NT2/D1 (cell line): ENCODE data around the gene IGLL1.

Experiments
- DNase-seq: peaks from one replicate; pipeline ENCODE4 v3.0.0-alpha.2; 2011; ENCODE audit warnings: low read depth, low spot score
- H3K27me3 ChIP-seq: 2 replicates; pipeline ENCODE4 v1.6.0; 2011; ENCODE audit warnings: mild to moderate bottlenecking; ENCODE audit not compliant: insufficient read length, insufficient read depth
- H3K36me3 ChIP-seq: 2 replicates; pipeline ENCODE4 v1.6.1; 2011; ENCODE audit warnings: mild to moderate bottlenecking, low read length, mixed read lengths; ENCODE audit not compliant: insufficient read depth, insufficient read length
- H3K4me1 ChIP-seq: 2 replicates; pipeline ENCODE4 v1.5.1; 2011; ENCODE audit not compliant: insufficient read depth, insufficient read length
- H3K4me3 ChIP-seq: 2 replicates; pipeline ENCODE4 v1.5.1; 2011; ENCODE audit warnings: low read depth; ENCODE audit not compliant: insufficient read length
- H3K9ac ChIP-seq: 2 replicates; pipeline ENCODE4 v1.6.0; 2011; ENCODE audit warnings: low read depth; ENCODE audit not compliant: insufficient read length
- H3K9me3 ChIP-seq: 2 replicates; pipeline ENCODE4 v1.5.1; 2011; ENCODE audit warnings: mild to moderate bottlenecking, low read length; ENCODE audit not compliant: insufficient read depth
- SUZ12 ChIP-seq: IDR thresholded peaks from 2 replicates; pipeline ENCODE4 v1.6.1; 2011; ENCODE audit not compliant: insufficient read length, insufficient read depth; ENCODE audit errors: extremely low read depth
- YY1 ChIP-seq: IDR thresholded peaks from 2 replicates; pipeline ENCODE4 v1.6.1; 2011; ENCODE audit not compliant: insufficient read length, insufficient read depth
- ZNF274 ChIP-seq: IDR thresholded peaks from 2 replicates; pipeline ENCODE4 v1.6.1; 2011; ENCODE audit warnings: mild to moderate bottlenecking, low read depth, low read length

The IGLL1 gene

GRCh38 chr22:23532731-23533130 is 47.4 kb downstream of the IGLL1 start:
- H3K9ac ChIP-seq, result peak overlapping the region; percentile 70
- H3K9me3 ChIP-seq, result no peaks in the 10 kb centered on the region
- peaks cover 6% of the 10 kb centered on the region for H3K36me3 ChIP-seq
- no peak for DNase-seq
- H3K4me1 ChIP-seq, result peaks cover 34% of the 10 kb centered on the region
- no peaks in the 10 kb centered on the region for H3K27me3 ChIP-seq
- no peak overlapping the region for H3K4me3 ChIP-seq
- TF ChIP-seq YY1, result no peak

GRCh38 chr22:23531966-23532705 is 48.0 kb downstream of the IGLL1 start:
- TF ChIP-seq SUZ12, result no peak
- no peak for TF ChIP-seq ZNF274
- no peak for TF ChIP-seq YY1
- Histone ChIP-seq H3K9me3 (no peaks in the 10 kb centered on the region), H3K4me3 (no peak overlapping the region), H3K36me3 (peaks cover 2% of the 10 kb centered on the region), H3K27me3 (no peaks in the 10 kb centered on the region), H3K4me1 (peaks cover 34% of the 10 kb centered on the region), H3K9ac (peak overlapping the region; percentile 56)
- no peak for DNase-seq

- Histone ChIP-seq H3K27me3 (no peaks in the 10 kb centered on the region), H3K36me3 (no peaks in the 10 kb centered on the region), H3K9me3 (no peaks in the 10 kb centered on the region), H3K9ac (no peak overlapping the region), H3K4me3 (no peak overlapping the region), H3K4me1 (peaks cover 36% of the 10 kb centered on the region)
- TF ChIP-seq SUZ12 (no peak), ZNF274 (no peak), YY1 (no peak)
- no peak for DNase-seq
Observed at GRCh38 chr22:23531283-23531956, 48.7 kb downstream of the IGLL1 start.

- Histone ChIP-seq H3K4me1 (peaks cover 36% of the 10 kb centered on the region), H3K36me3 (no peaks in the 10 kb centered on the region), H3K4me3 (no peak overlapping the region), H3K27me3 (no peaks in the 10 kb centered on the region), H3K9me3 (no peaks in the 10 kb centered on the region), H3K9ac (no peak overlapping the region)
- no peak for DNase-seq
- TF ChIP-seq ZNF274 (no peak), YY1 (no peak), SUZ12 (no peak)
Observed at GRCh38 chr22:23530766-23531282, 49.3 kb downstream of the IGLL1 start.

GRCh38 chr22:23530106-23530505 is 50.0 kb downstream of the IGLL1 start:
- TF ChIP-seq SUZ12, result no peak
- TF ChIP-seq YY1, result no peak
- TF ChIP-seq ZNF274, result no peak
- Histone ChIP-seq H3K4me3 (no peak overlapping the region), H3K4me1 (peaks cover 31% of the 10 kb centered on the region), H3K9ac (peak overlapping the region; percentile 32), H3K9me3 (no peaks in the 10 kb centered on the region), H3K36me3 (no peaks in the 10 kb centered on the region), H3K27me3 (no peaks in the 10 kb centered on the region)
- DNase-seq, result no peak

GRCh38 chr22:23529166-23530103 is 50.7 kb downstream of the IGLL1 start:
- Histone ChIP-seq H3K4me1 (peaks cover 25% of the 10 kb centered on the region), H3K4me3 (no peak overlapping the region), H3K36me3 (no peaks in the 10 kb centered on the region), H3K9me3 (no peaks in the 10 kb centered on the region), H3K27me3 (no peaks in the 10 kb centered on the region), H3K9ac (peak overlapping the region; percentile 32)
- no peak for TF ChIP-seq ZNF274
- no peak for TF ChIP-seq SUZ12
- no peak for TF ChIP-seq YY1
- no peak for DNase-seq
